Gastroesophageal sphincter (tissue), 3 donors: ENCODE measurements around the gene UBAP1L.
"Not testable (repeated sequence)": the region's sequence is repeated elsewhere in the genome, so short reads cannot be mapped to it uniquely, and the experiment has no call there.

Experiments
- POLR2A ChIP-seq, 2 donors: fragments of 450-650 bp; IDR thresholded peaks; one replicate each; pipeline ENCODE4 v1.6.1; 2017; ENCODE audit warnings: antibody characterized with exemption in 2 of 2, mild to moderate bottlenecking in 2 of 2, moderate library complexity in 1 of 2
- POLR2AphosphoS5 ChIP-seq: sonication (generic); formaldehyde crosslinking; IDR thresholded peaks from one replicate; pipeline ENCODE4 v1.6.1; 2017; ENCODE audit warnings: antibody characterized with exemption
- TF ChIP-seq, protein P1 (sequence below), 4 experiments: fragments of 200-600 bp in 2 of 4; fragments of 450-650 bp in 2 of 4; sonication (generic) in 1 of 4; IDR thresholded peaks; one replicate each; pipeline ENCODE4 v1.5.1; 2017 to 2019; ENCODE audit warnings: antibody characterized with exemption in 4 of 4, mild to moderate bottlenecking in 2 of 4, moderate library complexity in 2 of 4

DNA sequence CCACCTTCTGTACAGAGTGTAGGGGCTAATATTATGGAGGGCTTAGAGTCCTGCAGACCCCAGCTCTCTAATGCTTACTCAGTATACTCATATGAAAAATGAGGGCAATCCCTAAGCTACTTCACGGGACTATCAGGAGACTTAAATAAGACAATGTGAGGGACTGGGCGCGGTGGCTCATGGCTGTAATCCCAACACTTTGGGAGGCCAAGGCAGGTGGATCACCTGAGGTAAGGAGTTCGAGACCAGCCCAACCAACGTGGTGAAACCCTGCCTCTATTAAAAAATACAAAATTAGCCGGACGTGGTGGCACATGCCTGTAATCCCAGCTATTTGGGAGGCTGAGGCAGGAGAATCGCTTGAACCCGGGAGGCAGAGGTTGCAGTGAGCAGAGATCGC lies 15.2 kb downstream of the UBAP1L start:
- TF ChIP-seq, protein P1, sequence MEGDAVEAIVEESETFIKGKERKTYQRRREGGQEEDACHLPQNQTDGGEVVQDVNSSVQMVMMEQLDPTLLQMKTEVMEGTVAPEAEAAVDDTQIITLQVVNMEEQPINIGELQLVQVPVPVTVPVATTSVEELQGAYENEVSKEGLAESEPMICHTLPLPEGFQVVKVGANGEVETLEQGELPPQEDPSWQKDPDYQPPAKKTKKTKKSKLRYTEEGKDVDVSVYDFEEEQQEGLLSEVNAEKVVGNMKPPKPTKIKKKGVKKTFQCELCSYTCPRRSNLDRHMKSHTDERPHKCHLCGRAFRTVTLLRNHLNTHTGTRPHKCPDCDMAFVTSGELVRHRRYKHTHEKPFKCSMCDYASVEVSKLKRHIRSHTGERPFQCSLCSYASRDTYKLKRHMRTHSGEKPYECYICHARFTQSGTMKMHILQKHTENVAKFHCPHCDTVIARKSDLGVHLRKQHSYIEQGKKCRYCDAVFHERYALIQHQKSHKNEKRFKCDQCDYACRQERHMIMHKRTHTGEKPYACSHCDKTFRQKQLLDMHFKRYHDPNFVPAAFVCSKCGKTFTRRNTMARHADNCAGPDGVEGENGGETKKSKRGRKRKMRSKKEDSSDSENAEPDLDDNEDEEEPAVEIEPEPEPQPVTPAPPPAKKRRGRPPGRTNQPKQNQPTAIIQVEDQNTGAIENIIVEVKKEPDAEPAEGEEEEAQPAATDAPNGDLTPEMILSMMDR (IDR thresholded peaks at IDR 0.05) = not testable (repeated sequence)
- TF ChIP-seq POLR2AphosphoS5; POLR2A (IDR thresholded peaks at IDR 0.05): not testable (repeated sequence)
